ENCODE results near the gene EXOC3. TPM values are rescaled to one million over a fixed set of nuclear protein-coding genes. Genes with fewer than 3 reads are reported as not detected.

Gene EXOC3
- total RNA-seq, 2 experiments from 2014 or later = 31.0 to 58.2 TPM

GRCh38 chr5:457195-457961, 14.4 kb downstream of the EXOC3 start:
- Histone ChIP-seq H3K79me2 (ENCODE audit: insufficient read depth, low read depth, low read length) (peaks cover 4% of the 10 kb centered on the region; the same call in 1 of the 2 replicates), H3K27ac (ENCODE audit: low read depth, low read length, poor library complexity, severe bottlenecking) (no peak overlapping the region), H3K4me2 (ENCODE audit: low read length) (no peak overlapping the region), H2AFZ (ENCODE audit: low read length) (no peak overlapping the region), H3K4me3 (ENCODE audit: low read depth, low read length, poor library complexity, severe bottlenecking) (no peak overlapping the region), H3K4me1 (ENCODE audit: insufficient read depth, low read length, poor library complexity, severe bottlenecking) (no peaks in the 10 kb centered on the region), H3K9me2 (ENCODE audit: insufficient read depth, low read length) (no peaks in the 10 kb centered on the region), H3K36me3 (ENCODE audit: insufficient read depth, low read length) (peaks cover 90% of the 10 kb centered on the region), H3K9me3 (ENCODE audit: low read length) (peaks cover 3% of the 10 kb centered on the region; the same call in 1 of the 2 replicates), H4K20me1 (ENCODE audit: insufficient read depth, low read length) (no peaks in the 10 kb centered on the region)
- CTCF ChIA-PET (ENCODE audit: unreplicated experiment) = no interaction called here
- no peak for DNase-seq (ENCODE audit: low spot score)
- intact Hi-C loops (cut with micrococcal nuclease; ENCODE audit: unreplicated experiment) = no loop called here
- POLR2A ChIA-PET = no interaction called here
- TF ChIP-seq CTCF (conservative IDR thresholded peaks at IDR 0.05; ENCODE audit: low read length) = no peak
- no peak for TF ChIP-seq EZH2phosphoT487 (IDR thresholded peaks at IDR 0.05; ENCODE audit: borderline replicate concordance, low read depth, low read length)
- BruUV-seq (replicated peaks) = no TSS peak

DNA sequence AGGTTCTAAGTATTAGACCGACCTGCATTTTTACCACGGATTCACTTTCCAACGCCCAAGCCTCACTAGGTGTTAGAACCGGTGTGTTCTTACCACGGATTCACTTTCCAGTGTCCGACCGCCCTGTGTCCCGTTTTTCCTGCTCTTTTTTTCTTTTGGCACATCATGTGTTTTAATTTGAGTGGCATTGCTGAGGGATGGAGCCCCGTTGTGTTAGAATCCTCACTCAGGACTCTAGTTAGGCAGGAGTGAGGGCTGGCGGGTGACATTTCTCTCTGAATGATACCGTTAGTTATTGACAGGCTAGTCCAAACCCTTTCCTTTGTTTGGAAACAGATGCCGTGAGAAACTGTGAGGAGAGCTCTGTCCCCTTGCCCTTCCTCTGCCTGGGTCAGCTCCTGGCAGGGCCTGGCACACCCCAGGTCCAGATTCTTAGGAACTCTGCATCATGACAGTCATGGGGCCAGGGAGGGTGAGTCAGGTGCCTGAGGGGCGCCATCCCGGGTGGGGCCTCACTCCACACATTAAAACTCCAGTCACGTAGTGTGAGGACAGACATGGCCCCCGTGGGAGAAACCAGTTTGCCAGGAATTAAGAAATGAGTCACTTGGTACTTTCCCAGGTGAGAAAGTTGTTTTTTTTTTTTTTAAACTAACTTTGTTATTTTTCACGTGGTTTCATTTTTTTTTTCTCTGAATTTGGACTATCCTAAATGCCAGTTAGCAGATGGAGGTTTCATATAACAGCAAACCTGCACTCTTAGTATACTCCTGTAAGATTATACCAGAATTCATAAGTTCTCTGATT, 15.8 kb downstream of the EXOC3 start:
- no peak for TF ChIP-seq EZH2phosphoT487 (IDR thresholded peaks at IDR 0.05; ENCODE audit: borderline replicate concordance, low read depth, low read length)
- no peak for TF ChIP-seq CTCF (conservative IDR thresholded peaks at IDR 0.05; ENCODE audit: low read length)
- Histone ChIP-seq H3K9me2 (ENCODE audit: insufficient read depth, low read length) (no peaks in the 10 kb centered on the region), H3K27ac (ENCODE audit: low read depth, low read length, poor library complexity, severe bottlenecking) (no peak overlapping the region), H4K20me1 (ENCODE audit: insufficient read depth, low read length) (no peaks in the 10 kb centered on the region), H3K9me3 (ENCODE audit: low read length) (no peaks in the 10 kb centered on the region), H3K4me1 (ENCODE audit: insufficient read depth, low read length, poor library complexity, severe bottlenecking) (no peaks in the 10 kb centered on the region), H3K4me3 (ENCODE audit: low read depth, low read length, poor library complexity, severe bottlenecking) (no peak overlapping the region), H3K79me2 (ENCODE audit: insufficient read depth, low read depth, low read length) (peaks cover 4% of the 10 kb centered on the region; the same call in 1 of the 2 replicates), H3K4me2 (ENCODE audit: low read length) (no peak overlapping the region), H3K36me3 (ENCODE audit: insufficient read depth, low read length) (peaks cover 87% of the 10 kb centered on the region), H2AFZ (ENCODE audit: low read length) (no peak overlapping the region)
- BruUV-seq (replicated peaks) = no TSS peak
- POLR2A ChIA-PET = no interaction called here
- no peak for DNase-seq (ENCODE audit: low spot score)
- intact Hi-C loops (cut with micrococcal nuclease; ENCODE audit: unreplicated experiment) = no loop called here
- CTCF ChIA-PET (ENCODE audit: unreplicated experiment) = no interaction called here

Data from OCI-LY7 (cell line).